Stimulated activated CD4-positive, alpha-beta T cell treated with anti-CD3 and anti-CD28 coated beads, Interleukin-4, amount 100 ng/mL, for 24 hours (primary cell): Measurements from ENCODE around the gene FAM78B.

Experiments used
- DNase-seq: peaks from one replicate; pipeline ENCODE4 v3.0.0-alpha.2; 2020

Gene FAM78B

DNA sequence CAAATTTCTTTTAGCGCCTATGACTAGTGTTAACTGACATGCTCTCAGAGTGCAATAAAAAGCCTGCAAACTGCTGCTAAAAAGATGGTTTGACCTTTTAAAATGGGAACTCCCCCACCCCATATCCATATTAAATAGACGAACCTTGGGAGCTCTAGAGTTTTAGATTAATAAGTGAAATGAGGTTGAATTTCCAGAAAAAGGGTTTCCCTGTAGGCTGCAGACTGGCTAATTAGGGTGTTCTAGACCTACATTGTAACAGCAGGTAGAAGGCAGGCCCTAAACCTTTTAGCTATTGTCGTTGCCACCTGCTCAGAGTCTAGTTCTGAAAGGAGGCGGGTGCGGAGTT lies 2.2 kb downstream of the FAM78B start:
- no peak for DNase-seq

DNA sequence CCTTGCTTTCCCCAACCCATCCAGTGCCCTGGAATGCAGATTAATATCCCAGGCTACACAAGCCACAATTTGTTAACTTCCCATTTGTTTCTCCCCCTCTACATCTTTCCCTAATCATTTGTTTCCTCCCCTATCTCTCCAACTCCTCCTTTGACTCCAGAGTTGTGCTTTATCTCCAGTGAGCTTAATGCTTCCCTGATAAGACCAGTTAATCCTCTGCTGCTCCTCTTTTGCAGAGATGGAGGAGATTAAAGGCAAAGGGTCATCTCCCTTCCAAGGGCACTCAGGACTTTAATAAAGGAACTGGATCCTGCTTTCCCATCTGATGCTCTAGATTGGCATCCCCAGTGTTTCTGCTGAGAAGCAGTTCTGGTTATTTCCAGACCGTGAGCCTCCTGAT lies 7.1 kb downstream of the FAM78B start:
- no peak for DNase-seq

DNA sequence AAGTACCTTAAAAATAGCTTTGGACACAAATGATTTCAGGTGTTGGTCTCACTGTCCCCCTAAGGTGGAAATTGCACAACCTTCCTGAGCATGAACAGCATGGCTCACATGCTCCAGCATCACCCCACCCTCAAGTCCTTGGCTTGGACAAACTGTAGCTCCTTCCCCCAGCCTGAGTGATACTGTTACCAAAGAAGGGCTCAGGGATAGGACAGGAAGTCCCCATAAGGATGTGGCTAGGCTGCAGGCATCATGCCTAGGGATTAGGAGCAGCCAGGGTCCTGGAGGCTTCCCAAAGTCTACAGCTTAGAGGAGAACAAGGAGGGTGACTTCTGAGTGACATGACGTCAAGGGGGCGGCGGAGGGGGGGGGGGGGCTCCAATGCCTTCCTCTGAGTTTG lies 10.1 kb downstream of the FAM78B start:
- DNase-seq, result no peak

DNA sequence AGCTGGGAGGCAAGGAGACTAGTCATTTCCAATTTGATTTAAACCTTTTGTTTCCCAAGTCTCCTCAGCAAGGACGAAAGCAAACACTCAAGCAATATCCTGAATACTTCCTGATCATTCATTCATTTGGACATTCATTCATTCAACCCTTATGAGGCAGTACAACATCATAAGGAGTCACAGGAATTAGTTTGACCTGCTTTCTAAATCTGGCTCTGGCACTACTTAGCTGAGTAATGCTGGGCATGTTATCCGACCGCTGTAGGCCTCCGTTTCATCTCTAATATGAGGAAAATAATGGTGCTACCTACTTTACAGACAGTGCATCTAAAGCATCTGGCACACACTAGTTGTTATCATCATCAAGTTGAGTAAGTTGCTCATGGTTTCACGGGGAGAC lies 11.7 kb downstream of the FAM78B start:
- no peak for DNase-seq

DNA sequence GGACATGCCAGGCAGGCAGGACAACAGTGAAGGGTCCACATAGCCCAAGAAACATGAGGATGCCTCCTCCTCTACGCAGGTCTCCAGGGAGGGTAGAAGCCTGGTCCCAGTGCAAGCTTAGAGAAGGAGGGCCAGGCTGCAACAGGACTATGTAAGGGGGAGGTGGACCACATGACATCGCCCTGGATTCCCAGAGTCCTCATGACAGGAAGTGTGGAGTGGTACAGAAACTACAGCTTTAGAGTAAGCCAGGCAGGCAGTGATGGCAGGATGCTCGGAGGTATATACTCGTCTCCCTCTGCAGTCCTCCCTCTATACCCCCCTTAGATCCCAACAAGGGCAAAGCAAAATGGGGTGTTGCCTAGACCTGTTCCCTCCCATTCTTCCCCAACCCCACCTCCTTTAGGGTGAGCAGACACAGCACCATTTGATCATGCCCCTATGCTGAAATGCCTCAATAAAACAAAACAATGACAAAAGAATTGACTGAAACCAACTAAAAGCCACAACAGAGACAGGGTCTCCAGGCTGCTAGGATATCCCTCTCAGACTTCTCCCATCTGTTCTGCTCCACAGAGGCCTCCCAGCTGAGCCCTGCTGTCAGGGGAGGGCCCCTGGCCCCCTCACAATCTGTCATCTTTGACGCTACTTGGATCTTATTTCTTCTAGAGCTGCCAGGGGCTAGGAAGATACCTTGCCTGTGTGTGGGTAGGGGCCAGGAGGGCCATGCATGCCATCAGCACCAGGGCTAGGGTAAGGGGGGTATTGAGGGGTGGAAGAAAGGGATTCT lies 13.1 kb downstream of the FAM78B start:
- no peak for DNase-seq

DNA sequence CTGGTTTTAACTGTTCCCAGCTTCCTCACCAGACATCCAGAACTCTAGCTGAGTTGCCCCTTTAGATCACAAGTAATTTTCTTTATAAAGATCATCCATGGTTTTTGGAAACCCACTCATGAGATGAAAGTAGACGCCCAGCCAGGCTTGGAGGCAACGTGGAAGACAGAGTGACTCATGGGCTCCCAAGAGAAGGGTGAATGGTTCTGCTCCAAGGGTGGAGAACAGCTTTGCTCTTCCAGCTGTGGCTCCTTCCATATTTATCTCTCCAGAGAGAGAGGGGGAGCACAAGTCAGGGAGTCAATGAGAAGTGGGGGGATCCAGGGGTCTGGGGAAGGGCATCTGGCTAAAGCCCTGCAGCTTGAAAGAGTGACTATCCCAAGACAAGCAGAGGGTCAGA lies 13.8 kb downstream of the FAM78B start:
- DNase-seq, result no peak

DNA sequence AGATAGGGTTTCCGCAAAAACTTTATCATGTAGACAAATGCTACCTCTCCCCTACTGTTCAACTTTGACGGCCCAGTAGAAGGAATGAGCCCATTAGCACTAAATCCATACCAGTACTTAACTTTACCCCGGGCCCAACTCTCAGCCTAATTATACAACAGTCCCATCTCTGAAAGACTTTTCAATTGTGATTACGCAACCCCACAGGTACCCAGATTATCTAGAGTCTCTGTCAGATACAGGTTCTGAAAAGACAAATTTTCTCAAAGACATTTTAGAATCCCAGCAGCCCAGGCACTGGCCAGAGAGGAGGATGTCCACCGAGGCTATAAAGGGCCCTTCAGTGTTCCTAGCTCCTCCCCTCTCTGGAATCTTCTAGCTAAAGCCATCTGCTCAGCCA lies 15.0 kb downstream of the FAM78B start:
- DNase-seq, result no peak

DNA sequence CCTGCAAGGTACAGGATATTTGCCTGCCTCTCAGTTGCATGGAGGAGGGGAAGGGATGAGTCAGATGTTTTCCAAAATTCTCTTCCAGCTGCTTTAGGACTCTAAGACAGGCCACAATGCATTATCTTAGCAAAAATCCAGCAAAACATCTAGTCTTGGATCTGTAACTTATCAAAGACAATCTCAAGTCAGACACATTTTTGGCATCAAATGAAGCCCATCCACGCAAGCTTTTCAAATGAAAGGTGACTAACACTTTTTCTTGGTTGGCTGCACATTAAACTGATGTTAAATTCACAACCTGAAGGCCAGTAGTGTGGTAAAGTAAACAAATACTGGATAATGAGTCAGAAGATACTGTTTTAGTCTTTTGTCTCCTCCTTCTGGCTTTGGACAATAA lies 21.3 kb downstream of the FAM78B start:
- no peak for DNase-seq

DNA sequence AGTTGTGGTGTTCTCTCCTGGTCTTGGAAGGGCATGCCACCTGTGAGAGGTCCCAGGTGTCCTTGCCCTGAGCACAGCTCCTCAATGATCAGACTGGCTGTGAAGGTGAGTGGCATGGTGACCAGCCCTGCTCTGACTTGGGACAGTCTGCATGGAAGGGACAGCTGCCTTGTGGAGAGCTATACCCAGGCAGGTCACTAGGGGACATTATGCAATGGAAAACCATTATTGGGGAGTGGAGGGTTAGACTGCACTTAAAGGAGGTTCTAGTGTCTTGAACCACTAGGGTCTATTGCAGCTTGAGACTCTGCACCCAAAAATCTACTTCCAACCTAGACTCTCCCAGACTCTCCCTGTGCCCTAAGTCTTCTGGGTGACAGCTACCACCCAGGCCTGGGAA lies 24.8 kb downstream of the FAM78B start:
- DNase-seq, result no peak

DNA sequence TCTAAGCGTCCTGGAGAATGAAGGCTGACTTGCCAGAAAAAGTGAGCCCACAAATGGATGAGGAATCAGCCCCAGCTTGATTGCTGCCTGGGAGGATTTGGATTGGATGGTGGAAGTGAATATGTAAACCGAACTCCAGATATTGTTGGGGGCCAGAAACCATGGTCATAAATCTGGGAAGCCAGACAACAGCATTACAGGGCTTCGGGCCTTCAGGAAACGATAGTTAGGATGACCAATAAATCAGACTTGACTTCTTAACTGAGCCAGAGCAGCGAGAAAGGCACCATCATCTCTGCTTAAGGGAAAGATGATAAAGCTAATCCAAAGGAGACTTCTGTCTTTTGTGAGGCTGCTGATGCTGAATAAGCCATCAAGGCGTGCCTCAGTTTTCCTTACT lies 26.6 kb downstream of the FAM78B start:
- DNase-seq, result no peak

DNA sequence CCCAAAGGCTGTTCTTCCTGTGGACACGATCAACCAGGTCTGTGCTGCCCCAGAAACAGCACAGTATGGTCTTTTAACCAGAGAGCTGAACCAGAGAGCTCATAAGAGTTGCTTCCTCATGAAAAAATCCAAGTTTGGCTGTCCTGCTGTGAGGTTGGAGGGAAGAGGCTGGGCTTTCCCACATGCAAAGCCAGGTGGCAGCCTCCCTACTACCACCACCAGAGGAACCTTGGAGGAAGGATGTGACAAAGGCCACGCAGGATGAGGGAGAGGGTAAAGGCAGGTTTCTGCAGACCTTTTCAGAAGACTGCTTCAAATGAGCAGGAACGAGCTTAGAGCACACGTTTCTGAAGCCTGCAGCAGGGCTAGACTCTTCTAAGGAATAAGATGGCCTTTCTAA lies 27.1 kb downstream of the FAM78B start:
- DNase-seq, result no peak

DNA sequence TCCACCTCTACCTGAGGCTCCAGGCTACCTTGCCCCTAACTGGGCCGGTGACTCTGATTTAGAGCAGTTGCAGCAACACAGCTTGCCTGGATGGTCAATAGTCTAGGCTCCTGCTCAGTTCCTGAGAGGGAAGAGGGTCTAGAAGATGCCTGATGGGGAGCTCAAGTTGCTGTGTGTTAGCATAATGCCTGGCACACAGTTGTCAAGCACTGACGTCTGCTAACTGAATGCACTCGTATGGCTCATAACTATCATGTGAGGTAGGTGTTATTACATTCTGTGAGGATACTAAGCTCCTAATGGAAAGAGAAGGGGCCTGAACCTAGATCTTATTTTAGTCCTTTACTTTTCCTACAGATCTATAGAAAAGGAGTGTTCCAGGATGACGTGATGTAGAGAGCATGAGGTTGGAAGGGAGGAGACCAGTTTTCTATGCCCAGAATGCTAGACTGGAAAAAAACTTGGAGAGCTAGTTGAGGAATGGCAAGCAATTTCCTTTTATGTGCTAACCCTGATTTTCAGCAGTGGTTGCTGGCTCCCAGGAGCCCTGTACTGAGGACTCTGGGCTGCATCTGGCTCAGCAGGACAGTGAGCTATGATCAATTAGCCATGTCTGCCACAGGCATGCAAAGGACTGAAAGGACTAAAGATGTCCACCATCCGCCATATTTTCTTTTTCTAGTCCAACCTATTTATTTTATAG lies 30.0 kb downstream of the FAM78B start:
- DNase-seq, result no peak

DNA sequence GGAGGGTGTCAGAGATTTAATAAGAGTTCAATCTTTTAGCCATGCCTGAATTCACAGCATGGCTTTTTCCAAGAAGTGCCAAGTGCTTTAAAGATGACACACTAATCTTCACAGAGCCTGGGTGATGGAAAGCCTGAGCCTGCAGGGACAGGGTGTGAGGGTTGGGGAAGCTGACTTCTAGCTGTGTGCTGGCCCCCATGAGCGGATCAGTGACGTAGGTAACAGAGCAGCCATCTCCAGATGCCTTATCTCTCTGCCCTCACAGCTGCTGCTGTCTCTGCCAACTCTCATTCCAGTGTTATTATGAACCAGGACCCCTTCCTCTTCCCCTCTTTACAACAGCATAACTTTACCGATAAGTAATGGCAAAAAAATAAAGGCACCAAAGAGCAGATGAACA lies 30.6 kb downstream of the FAM78B start:
- DNase-seq, result no peak

DNA sequence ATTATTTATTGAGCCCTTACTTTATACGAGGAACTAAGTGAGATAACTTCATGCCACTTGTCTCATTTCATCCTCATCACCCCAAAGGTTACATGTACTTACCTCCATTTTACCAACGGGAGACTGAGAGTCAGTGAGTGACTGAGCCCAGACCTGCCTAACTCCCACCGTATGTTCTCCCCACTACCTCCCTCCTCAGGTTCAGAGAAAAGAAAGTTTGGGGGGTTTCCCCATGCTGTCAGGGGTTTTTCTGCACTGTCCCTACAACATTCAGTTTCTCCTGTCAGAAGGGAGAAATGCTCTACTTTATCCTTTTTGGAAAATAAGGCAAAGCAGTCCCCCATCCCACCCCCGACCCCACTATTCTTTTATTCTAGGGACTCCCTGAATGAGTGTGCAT lies 32.9 kb downstream of the FAM78B start:
- DNase-seq, result no peak

DNA sequence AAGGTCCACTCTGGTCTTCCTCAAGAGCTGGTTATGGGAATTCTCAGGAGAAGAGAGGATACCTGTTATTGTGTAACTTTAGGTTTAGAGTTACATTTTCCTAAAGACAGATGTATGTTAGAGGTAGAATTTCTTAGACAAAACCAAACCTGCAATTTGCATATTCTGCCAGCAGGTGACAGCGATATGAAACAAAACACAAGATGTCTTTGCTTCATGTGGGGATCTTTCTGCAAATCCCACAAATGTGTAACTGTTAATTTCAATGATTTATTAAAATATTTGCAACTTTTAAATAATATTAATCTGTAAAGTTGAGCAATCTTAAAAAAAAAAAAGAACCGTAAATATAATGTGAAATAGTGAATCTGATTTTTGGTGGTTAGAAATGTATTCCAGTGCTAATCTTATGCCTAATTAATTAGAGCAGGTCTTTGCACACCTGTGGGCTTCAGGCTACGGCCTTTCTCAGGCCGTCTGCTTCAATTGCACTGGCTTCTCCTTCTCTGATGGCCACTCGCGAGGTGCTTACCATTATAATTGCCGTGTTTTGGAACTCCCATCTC lies 33.4 kb downstream of the FAM78B start:
- DNase-seq, result no peak

DNA sequence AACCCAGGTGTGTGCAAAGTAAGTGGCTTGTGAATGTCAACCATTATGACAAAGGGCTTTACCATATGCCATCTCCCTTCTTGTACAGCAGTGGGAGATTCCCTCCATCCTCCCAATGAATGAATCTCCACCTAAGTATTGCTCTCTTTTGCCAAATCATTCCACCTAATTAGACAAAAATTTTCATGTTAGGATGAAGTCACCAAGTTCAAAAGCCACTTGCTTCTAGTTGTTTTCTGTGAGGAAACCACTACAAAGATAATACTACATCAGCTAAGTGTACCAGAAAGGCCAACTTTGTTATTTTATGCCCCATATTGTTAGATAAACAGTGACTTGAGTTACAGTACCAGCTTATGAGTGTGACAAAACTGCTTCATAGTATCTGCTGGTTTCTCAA lies 34.3 kb downstream of the FAM78B start:
- no peak for DNase-seq

DNA sequence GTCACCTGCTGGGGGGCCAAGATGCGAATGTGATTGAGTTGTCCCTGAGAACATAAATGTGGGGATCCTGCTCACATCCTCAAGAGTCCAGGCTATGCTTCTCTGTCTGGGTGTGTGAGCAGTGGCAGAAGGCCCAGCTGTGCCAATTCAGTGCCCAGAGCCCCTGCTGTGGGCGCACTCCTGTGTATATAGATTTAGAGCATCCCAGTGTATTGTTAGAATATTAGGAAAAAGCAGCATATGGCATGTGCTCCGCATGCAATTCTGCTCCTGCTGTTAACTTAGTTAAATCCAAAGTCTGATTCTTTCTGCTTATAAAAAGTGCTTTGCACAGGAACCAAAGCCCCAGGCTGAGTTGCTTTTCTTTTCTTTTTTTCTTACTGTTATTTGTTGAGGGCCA lies 37.8 kb downstream of the FAM78B start:
- DNase-seq, result no peak

DNA sequence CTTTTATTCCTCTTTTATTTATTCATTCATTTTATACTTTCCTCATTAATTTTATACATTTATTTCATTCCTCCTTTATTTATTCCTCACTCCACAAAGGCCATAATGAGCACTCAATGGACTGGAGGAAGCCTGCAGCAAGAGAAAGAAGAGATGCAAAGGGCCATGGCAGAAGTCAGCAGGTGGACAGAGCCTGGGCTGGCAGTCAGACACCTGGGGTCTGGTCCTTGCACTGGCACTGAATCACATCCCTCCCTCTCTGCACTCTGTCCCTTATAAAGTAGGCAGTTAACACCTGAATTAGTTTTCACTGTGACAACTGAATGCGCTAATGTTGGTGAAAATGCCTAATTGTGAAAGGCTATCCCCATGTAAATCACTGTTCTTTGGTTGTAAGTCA lies 38.6 kb downstream of the FAM78B start:
- no peak for DNase-seq

DNA sequence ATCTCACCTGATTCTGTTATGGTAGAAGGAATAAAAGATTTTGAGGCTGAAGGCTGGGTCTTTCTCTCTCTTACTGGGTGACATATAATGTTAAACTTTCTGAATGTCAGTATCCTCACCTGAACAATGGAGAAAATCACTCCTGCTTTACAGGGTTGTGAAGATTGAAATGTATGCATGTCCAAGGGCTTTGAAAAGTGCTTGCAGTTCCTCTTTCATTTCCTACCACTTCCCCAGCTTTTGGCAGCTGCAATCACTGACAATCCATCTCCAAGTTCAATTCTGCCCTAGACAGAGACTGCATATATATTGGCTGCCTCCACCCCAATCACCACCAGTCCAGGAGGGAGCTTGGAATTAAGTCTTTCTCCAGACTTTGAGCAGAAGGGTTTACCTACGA lies 39.8 kb downstream of the FAM78B start:
- DNase-seq, result no peak

DNA sequence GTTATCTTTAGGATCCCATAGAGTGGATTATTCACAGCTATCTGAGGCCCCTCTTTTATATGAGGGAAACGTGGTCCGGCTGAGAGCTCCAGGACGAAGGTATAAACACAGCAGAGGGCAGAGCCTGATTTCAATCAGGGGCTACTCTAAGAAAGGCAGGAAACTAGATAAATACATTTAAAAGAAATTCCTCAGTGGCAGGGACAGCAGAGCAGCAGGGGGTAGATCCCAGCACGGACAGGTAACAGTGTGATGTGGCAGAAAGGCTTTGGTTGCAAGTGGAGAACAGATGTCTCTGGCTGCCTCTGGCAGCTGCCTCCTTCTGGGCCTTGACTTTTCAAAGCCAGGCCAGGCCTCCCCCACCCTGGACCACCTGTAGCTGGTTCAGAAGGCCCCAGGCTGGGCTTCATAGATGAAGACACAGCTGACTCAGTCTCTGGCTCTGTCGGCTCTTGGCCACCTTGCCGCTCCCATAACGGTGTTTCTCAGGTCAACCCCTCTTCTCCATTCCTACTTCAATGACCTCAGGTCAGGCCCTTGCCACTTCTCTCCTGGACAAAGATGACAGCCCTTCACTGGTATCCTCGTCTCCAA lies 43.8 kb downstream of the FAM78B start:
- no peak for DNase-seq

DNA sequence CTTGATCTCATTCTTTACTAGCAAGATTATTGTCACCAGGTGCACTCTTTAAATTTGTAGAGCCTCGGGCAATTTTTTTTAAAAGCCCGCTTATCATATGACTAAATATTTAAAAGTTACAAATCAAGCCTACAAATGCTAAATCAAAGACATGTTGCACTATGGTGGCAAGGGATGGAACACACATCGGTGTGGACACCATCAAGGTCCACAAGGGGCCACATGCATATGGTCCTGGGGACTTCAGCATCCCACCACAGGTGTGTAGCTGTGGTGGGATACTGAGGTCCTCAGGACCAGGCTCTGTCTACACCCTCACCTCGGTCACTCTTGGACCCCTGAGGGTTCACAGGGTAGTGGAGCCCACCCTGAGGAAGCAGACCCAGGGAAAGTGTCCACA lies 45.8 kb downstream of the FAM78B start:
- DNase-seq, result no peak

DNA sequence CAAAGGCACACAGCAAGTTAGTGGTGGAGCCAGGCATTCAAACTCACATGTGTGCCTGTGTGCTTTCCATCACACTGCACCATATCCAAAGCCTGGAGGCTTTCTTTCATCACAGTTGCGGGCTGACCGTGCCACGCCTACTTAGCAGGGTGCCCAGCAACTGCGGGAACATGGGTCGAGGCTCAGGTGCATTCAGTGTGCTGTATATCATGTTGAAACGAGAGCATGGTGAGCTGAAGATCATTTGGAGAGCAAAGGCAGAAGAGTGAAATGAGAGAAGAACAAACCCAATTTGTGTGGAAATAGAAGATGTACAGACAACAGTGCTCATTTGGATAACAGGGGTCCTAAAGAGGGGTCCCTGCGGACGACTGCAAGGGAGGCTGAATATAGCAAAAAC lies 46.5 kb downstream of the FAM78B start:
- no peak for DNase-seq

DNA sequence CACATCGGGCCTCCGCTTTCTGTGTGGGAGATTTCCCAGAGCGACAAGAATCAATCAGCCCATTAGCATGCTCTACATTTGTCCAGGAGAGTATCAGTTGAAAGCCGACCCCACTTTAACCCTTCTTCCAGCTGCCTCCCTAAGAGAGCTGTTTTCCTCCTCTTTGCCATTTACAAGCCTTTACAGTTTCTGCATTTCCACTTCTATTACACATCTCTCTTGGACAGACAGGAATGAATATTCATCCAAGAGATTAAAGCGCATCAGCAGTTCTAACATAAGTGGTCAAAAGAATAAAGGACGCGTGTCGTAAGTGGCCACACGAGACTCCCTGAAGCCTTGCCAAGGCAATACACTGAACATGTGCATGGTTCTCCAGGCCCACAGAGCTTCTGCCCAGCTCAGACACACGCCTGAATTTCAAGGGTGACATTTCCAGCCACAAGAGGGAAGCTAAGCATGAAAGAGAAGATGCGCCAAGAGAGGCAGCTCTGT lies 47.3 kb downstream of the FAM78B start:
- no peak for DNase-seq

DNA sequence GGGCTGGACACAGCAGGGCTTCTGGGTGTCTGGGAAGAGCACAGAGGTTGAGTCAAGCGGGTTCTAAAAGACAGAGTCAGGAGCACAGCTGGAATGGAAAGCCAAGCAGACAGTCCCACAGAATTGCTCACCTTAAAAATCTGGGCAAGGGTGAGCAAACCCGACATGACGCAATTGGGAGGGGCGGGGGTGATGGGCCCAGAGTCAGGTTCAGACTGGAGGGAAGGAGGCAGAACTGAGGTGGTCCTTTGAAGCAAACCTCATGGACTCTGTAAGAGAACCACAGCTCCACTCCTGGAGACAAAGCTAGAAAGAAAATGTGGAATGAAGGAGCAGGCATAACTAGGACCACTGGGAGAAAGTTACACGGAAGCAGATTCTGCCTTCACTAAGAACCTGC lies 49.0 kb downstream of the FAM78B start:
- no peak for DNase-seq
